Measurements from ENCODE around the gene POLK.
"Not testable (repeated sequence)": the region's sequence is repeated elsewhere in the genome, so short reads cannot be mapped to it uniquely, and the experiment has no call there.

POLK gene

GRCh38 chr5:75608870-75609269, 97.2 kb downstream of the POLK start:
- Histone ChIP-seq H3K4me1 (ENCODE audit: low read depth, poor library complexity, severe bottlenecking) (no peaks in the 10 kb centered on the region), H3K79me2 (ENCODE audit: insufficient read depth, low read depth) (no peaks in the 10 kb centered on the region), H2AFZ (ENCODE audit: low read depth) (no peak overlapping the region), H3K27ac (no peak overlapping the region), H3K9ac (no peak overlapping the region), H3K27me3 (ENCODE audit: insufficient read depth, low read depth) (no peaks in the 10 kb centered on the region), H4K20me1 (ENCODE audit: insufficient read depth) (no peaks in the 10 kb centered on the region), H3K4me3 (IDR thresholded peaks at IDR 0.05; ENCODE audit: insufficient read depth, low read depth, low read length) (no peak overlapping the region), H3K36me3 (ENCODE audit: insufficient read depth) (no peaks in the 10 kb centered on the region), H3K4me2 (no peak overlapping the region)
- TF ChIP-seq CTCF (conservative IDR thresholded peaks at IDR 0.05; ENCODE audit: low read depth, low read length) = no peak

DNA sequence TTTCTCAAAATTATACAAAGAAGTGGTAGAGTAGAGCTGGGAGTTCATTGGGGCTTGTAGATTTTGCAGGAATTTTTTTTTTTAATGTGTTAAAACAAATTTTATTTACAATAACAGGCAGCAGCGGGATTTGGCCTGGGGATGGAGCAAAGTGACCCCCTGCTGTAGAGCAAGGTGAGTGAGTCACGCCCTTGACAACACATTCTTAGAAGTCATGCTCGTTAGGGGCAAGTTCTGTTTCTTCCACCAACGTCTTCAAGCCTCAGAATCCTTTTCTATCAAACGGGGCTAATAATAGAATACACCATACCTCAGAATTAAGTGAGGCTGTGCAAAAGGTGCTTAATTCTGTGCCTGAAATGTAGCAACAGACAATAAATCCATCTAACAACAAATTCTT, 98.5 kb downstream of the POLK start:
- Histone ChIP-seq H4K20me1 (ENCODE audit: insufficient read depth) (no peaks in the 10 kb centered on the region), H2AFZ (ENCODE audit: low read depth) (no peak overlapping the region), H3K4me2 (no peak overlapping the region), H3K36me3 (ENCODE audit: insufficient read depth) (no peaks in the 10 kb centered on the region), H3K79me2 (ENCODE audit: insufficient read depth, low read depth) (no peaks in the 10 kb centered on the region), H3K27ac (no peak overlapping the region), H3K27me3 (ENCODE audit: insufficient read depth, low read depth) (no peaks in the 10 kb centered on the region), H3K4me1 (ENCODE audit: low read depth, poor library complexity, severe bottlenecking) (no peaks in the 10 kb centered on the region), H3K9ac (no peak overlapping the region), H3K4me3 (IDR thresholded peaks at IDR 0.05; ENCODE audit: insufficient read depth, low read depth, low read length) (no peak overlapping the region)
- TF ChIP-seq CTCF (conservative IDR thresholded peaks at IDR 0.05; ENCODE audit: low read depth, low read length) = no peak

DNA sequence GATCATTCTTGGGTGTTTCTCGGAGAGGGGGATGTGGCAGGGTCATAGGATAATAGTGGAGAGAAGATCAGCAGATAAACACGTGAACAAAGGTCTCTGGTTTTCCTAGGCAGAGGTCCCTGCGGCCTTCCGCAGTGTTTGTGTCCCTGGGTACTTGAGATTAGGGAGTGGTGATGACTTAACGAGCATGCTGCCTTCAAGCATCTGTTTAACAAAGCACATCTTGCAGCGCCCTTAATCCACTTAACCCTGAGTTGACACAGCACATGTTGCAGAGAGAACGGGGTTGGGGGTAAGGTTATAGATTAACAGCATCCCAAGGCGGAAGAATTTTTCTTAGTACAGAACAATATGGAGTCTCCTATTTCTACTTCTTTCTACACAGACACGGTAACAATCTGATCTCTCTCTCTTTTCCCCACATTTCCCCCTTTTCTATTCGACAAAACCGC, 99.2 kb downstream of the POLK start:
- H3K79me2 ChIP-seq (ENCODE audit: insufficient read depth, low read depth); H3K9ac ChIP-seq; H3K36me3 ChIP-seq (ENCODE audit: insufficient read depth); H3K4me1 ChIP-seq (ENCODE audit: low read depth, poor library complexity, severe bottlenecking); H3K27ac ChIP-seq; H3K27me3 ChIP-seq (ENCODE audit: insufficient read depth, low read depth); H3K4me2 ChIP-seq; H3K4me3 ChIP-seq (IDR thresholded peaks at IDR 0.05; ENCODE audit: insufficient read depth, low read depth, low read length); H2AFZ ChIP-seq (ENCODE audit: low read depth); H4K20me1 ChIP-seq (ENCODE audit: insufficient read depth): not testable (repeated sequence)

GRCh38 chr5:75611311-75612225, 99.9 kb downstream of the POLK start, which contains the start of gene ANKDD1B:
Gene ANKDD1B, plus strand, starts transcription at chr5:75611453. Its CDS starts 182 bp downstream, at chr5:75611635.
- Histone ChIP-seq H3K4me2 (no peak within 1 kb of the TSS), H3K36me3 (ENCODE audit: insufficient read depth) (no peaks in the 10 kb centered on the region), H3K4me3 (IDR thresholded peaks at IDR 0.05; ENCODE audit: insufficient read depth, low read depth, low read length) (no peak within 1 kb of the TSS), H3K27me3 (ENCODE audit: insufficient read depth, low read depth) (no peaks in the 10 kb centered on the region), H3K9ac (no peak within 1 kb of the TSS), H3K79me2 (ENCODE audit: insufficient read depth, low read depth) (no peaks in the 10 kb centered on the region), H3K27ac (no peak within 1 kb of the TSS), H3K4me1 (ENCODE audit: low read depth, poor library complexity, severe bottlenecking) (no peaks in the 10 kb centered on the region), H2AFZ (ENCODE audit: low read depth) (no peak within 1 kb of the TSS), H4K20me1 (ENCODE audit: insufficient read depth) (no peaks in the 10 kb centered on the region)
- no peak for TF ChIP-seq CTCF (conservative IDR thresholded peaks at IDR 0.05; ENCODE audit: low read depth, low read length)

DNA sequence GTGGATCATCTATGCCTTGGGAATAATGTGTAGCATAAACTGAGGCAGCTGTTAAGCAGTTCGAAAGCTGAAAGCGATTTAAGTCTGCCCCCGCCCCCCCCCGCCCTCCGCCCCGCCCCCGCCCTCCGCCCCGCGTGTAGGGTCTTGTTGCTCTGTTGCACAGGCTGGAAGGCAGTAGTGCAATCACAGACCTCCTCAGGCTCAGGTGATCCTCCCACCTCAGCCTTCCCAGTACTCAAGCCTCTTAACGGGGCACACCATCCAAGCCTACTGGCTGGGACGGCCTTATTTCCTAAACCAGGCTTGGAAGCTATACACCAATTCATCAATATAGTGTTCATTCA, 100.5 kb downstream of the POLK start:
- H2AFZ ChIP-seq (ENCODE audit: low read depth) = no peak overlapping the region
- no peaks in the 10 kb centered on the region for H4K20me1 ChIP-seq (ENCODE audit: insufficient read depth)
- no peaks in the 10 kb centered on the region for H3K4me1 ChIP-seq (ENCODE audit: low read depth, poor library complexity, severe bottlenecking)
- no peak for TF ChIP-seq CTCF (conservative IDR thresholded peaks at IDR 0.05; ENCODE audit: low read depth, low read length)
- no peak overlapping the region for H3K9ac ChIP-seq
- no peak overlapping the region for H3K4me3 ChIP-seq (IDR thresholded peaks at IDR 0.05; ENCODE audit: insufficient read depth, low read depth, low read length)
- H3K79me2 ChIP-seq (ENCODE audit: insufficient read depth, low read depth) = no peaks in the 10 kb centered on the region
- H3K27ac ChIP-seq = no peak overlapping the region
- no peak overlapping the region for H3K4me2 ChIP-seq
- H3K36me3 ChIP-seq (ENCODE audit: insufficient read depth) = no peaks in the 10 kb centered on the region
- H3K27me3 ChIP-seq (ENCODE audit: insufficient read depth, low read depth) = no peaks in the 10 kb centered on the region

All from KMS-11 (cell line).